OCI-LY1 (cell line): Measurements from ENCODE around the gene CLDND2.

ENCODE experiments used
- H2AFZ ChIP-seq: fragments of 200-600 bp; sonication (generic), shearing (Covaris generic); 2 replicates; pipeline ENCODE4 v1.6.0; 2014; ENCODE audit warnings: antibody characterized with exemption, mild to moderate bottlenecking, low read length
- H3F3A ChIP-seq: fragments of 200-600 bp; sonication (generic), shearing (Covaris generic); 2 replicates; pipeline ENCODE4 v1.6.0; 2014; ENCODE audit warnings: mild to moderate bottlenecking, antibody characterized with exemption, low read length, moderate library complexity; ENCODE audit not compliant: insufficient read depth
- H3K27ac ChIP-seq: fragments of 200-600 bp; sonication (generic); 2 replicates; pipeline ENCODE4 v1.5.1; 2014; ENCODE audit warnings: low read length, mixed run types, mild to moderate bottlenecking, low read depth; ENCODE audit not compliant: poor library complexity, severe bottlenecking
- H3K27me3 ChIP-seq: fragments of 200-600 bp; sonication (generic); 2 replicates; pipeline ENCODE4 v1.6.0; 2014; ENCODE audit warnings: antibody characterized with exemption, mild to moderate bottlenecking, low read length, moderate library complexity; ENCODE audit not compliant: insufficient read depth
- H3K36me3 ChIP-seq: fragments of 200-600 bp; sonication (generic); 2 replicates; pipeline ENCODE4 v1.6.1; 2014; ENCODE audit warnings: mild to moderate bottlenecking, antibody characterized with exemption, low read length, moderate library complexity, mixed read lengths; ENCODE audit not compliant: insufficient read depth
- H3K4me1 ChIP-seq: fragments of 200-600 bp; sonication (generic); 2 replicates; pipeline ENCODE4 v1.5.1; 2014; ENCODE audit warnings: mild to moderate bottlenecking, low read length, moderate library complexity; ENCODE audit not compliant: insufficient read depth, severe bottlenecking
- H3K4me2 ChIP-seq: fragments of 200-600 bp; sonication (generic), shearing (Covaris generic); 2 replicates; pipeline ENCODE4 v1.6.1; 2014; ENCODE audit warnings: low read length
- H3K4me3 ChIP-seq: fragments of 200-600 bp; sonication (generic); 2 replicates; pipeline ENCODE4 v1.5.1; 2014; ENCODE audit warnings: low read length, low read depth, mild to moderate bottlenecking, mixed read lengths; ENCODE audit not compliant: poor library complexity, severe bottlenecking
- H3K79me2 ChIP-seq: fragments of 200-600 bp; shearing (Covaris generic); 2 replicates; pipeline ENCODE4 v1.6.1; 2016; ENCODE audit warnings: mixed run types, low read length, mixed read lengths; ENCODE audit not compliant: insufficient read depth
- H3K9ac ChIP-seq: fragments of 200-600 bp; sonication (generic), shearing (Covaris generic); 2 replicates; pipeline ENCODE4 v1.6.1; 2014; ENCODE audit warnings: mild to moderate bottlenecking, low read length, mixed read lengths
- H3K9me2 ChIP-seq: fragments of 200-600 bp; sonication (generic), shearing (Covaris generic); 2 replicates; pipeline ENCODE4 v1.6.1; 2014; ENCODE audit warnings: low read depth, mild to moderate bottlenecking, low read length, mixed read lengths
- H3K9me3 ChIP-seq: fragments of 200-600 bp; shearing (Covaris generic); 2 replicates; pipeline ENCODE4 v1.6.1; 2014; ENCODE audit warnings: low read length, mixed read lengths
- H4K20me1 ChIP-seq: fragments of 200-600 bp; sonication (generic), shearing (Covaris generic); 2 replicates; pipeline ENCODE4 v1.6.0; 2016; ENCODE audit warnings: mild to moderate bottlenecking, low read length; ENCODE audit not compliant: insufficient read depth
- EZH2 ChIP-seq: fragments of 200-600 bp; sonication (generic), shearing (Covaris generic); IDR thresholded peaks from 2 replicates; pipeline ENCODE4 v1.8.0; 2017; ENCODE audit warnings: borderline replicate concordance, mixed run types, mild to moderate bottlenecking, antibody characterized with exemption, low read length, moderate library complexity, mixed read lengths
- TF ChIP-seq, protein P1 (sequence below): fragments of 200-600 bp; sonication (generic), shearing (Covaris generic); IDR thresholded peaks from 2 replicates; pipeline ENCODE4 v1.5.1; 2017; ENCODE audit warnings: mild to moderate bottlenecking, antibody characterized with exemption, low read length, moderate library complexity, mixed read lengths

Gene CLDND2

GRCh38 chr19:51317968-51318367 lies 50.8 kb downstream of the CLDND2 start:
- Histone ChIP-seq H3K4me2 (no peak overlapping the region), H3K36me3 (no peaks in the 10 kb centered on the region), H3K9me2 (no peaks in the 10 kb centered on the region), H3K9ac (no peak overlapping the region), H3K4me3 (no peak overlapping the region), H3K27ac (no peak overlapping the region), H3K79me2 (no peaks in the 10 kb centered on the region), H2AFZ (no peak overlapping the region), H3K27me3 (peaks cover 7% of the 10 kb centered on the region; the same call in 1 of the 2 replicates), H3F3A (no peaks in the 10 kb centered on the region), H3K9me3 (no peaks in the 10 kb centered on the region), H3K4me1 (no peaks in the 10 kb centered on the region), H4K20me1 (no peaks in the 10 kb centered on the region)
- no peak for TF ChIP-seq EZH2
- TF ChIP-seq, protein P1, sequence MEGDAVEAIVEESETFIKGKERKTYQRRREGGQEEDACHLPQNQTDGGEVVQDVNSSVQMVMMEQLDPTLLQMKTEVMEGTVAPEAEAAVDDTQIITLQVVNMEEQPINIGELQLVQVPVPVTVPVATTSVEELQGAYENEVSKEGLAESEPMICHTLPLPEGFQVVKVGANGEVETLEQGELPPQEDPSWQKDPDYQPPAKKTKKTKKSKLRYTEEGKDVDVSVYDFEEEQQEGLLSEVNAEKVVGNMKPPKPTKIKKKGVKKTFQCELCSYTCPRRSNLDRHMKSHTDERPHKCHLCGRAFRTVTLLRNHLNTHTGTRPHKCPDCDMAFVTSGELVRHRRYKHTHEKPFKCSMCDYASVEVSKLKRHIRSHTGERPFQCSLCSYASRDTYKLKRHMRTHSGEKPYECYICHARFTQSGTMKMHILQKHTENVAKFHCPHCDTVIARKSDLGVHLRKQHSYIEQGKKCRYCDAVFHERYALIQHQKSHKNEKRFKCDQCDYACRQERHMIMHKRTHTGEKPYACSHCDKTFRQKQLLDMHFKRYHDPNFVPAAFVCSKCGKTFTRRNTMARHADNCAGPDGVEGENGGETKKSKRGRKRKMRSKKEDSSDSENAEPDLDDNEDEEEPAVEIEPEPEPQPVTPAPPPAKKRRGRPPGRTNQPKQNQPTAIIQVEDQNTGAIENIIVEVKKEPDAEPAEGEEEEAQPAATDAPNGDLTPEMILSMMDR: no peak

GRCh38 chr19:51317376-51317775 lies 51.4 kb downstream of the CLDND2 start:
- Histone ChIP-seq H2AFZ (no peak overlapping the region), H3K79me2 (no peaks in the 10 kb centered on the region), H3K4me3 (no peak overlapping the region), H3K9me3 (no peaks in the 10 kb centered on the region), H3K4me2 (no peak overlapping the region), H3K27ac (no peak overlapping the region), H3K4me1 (no peaks in the 10 kb centered on the region), H3K9me2 (no peaks in the 10 kb centered on the region), H3K27me3 (peaks cover 7% of the 10 kb centered on the region; the same call in 1 of the 2 replicates), H3F3A (no peaks in the 10 kb centered on the region), H4K20me1 (no peaks in the 10 kb centered on the region), H3K9ac (no peak overlapping the region), H3K36me3 (no peaks in the 10 kb centered on the region)
- TF ChIP-seq EZH2: no peak
- TF ChIP-seq, protein P1: no peak
